HG02759 (cell line): ENCODE results near the gene SLC8A1.

Experiments used
- ATAC-seq: cut with Tn5 transposase; IDR thresholded peaks from one replicate; pipeline ENCODE4 v1.9.1; 2021; ENCODE audit warnings: mild to moderate bottlenecking, moderate library complexity; ENCODE audit not compliant: unreplicated experiment

SLC8A1 gene

GRCh38 chr2:40210344-40210967 lies 241.4 kb downstream of the SLC8A1 start:
- no peak for ATAC-seq

GRCh38 chr2:40209761-40210160 lies 242.1 kb downstream of the SLC8A1 start:
- no peak for ATAC-seq

GRCh38 chr2:40208463-40208862 lies 243.4 kb downstream of the SLC8A1 start:
- ATAC-seq: no peak

GRCh38 chr2:40204268-40204667 lies 247.6 kb downstream of the SLC8A1 start:
- no peak for ATAC-seq

GRCh38 chr2:40202798-40203400 lies 249.0 kb downstream of the SLC8A1 start:
- no peak for ATAC-seq

- ATAC-seq: no peak
Observed at GRCh38 chr2:40201425-40201824, 250.5 kb downstream of the SLC8A1 start.

GRCh38 chr2:40200366-40200915 lies 251.4 kb downstream of the SLC8A1 start:
- ATAC-seq: no peak

GRCh38 chr2:40199771-40200170 lies 252.1 kb downstream of the SLC8A1 start:
- no peak for ATAC-seq

- ATAC-seq: no peak
Observed at GRCh38 chr2:40197121-40197520, 254.8 kb downstream of the SLC8A1 start.

- ATAC-seq: no peak
Observed at GRCh38 chr2:40193670-40194026, 258.2 kb downstream of the SLC8A1 start.

- ATAC-seq: no peak
Observed at GRCh38 chr2:40192864-40193669, 258.8 kb downstream of the SLC8A1 start.

GRCh38 chr2:40190457-40190856 lies 261.4 kb downstream of the SLC8A1 start:
- ATAC-seq: no peak

- no peak for ATAC-seq
Observed at GRCh38 chr2:40189881-40190280, 262.0 kb downstream of the SLC8A1 start.

GRCh38 chr2:40187054-40187453 lies 264.8 kb downstream of the SLC8A1 start:
- ATAC-seq: no peak

GRCh38 chr2:40184551-40184950 lies 267.3 kb downstream of the SLC8A1 start:
- ATAC-seq: no peak

- no peak for ATAC-seq
Observed at GRCh38 chr2:40181855-40182254, 270.0 kb downstream of the SLC8A1 start.

- ATAC-seq: no peak
Observed at GRCh38 chr2:40179801-40180200, 272.1 kb downstream of the SLC8A1 start.

GRCh38 chr2:40178971-40179370 lies 272.9 kb downstream of the SLC8A1 start:
- ATAC-seq: peak; percentile 91

GRCh38 chr2:40178171-40178778 lies 273.6 kb downstream of the SLC8A1 start:
- no peak for ATAC-seq

GRCh38 chr2:40177366-40177765 lies 274.5 kb downstream of the SLC8A1 start:
- ATAC-seq: no peak

GRCh38 chr2:40173276-40173675 lies 278.6 kb downstream of the SLC8A1 start:
- no peak for ATAC-seq
